GM21786 (cell line): Measurements from ENCODE around the gene PKN3.

ENCODE experiments used
- ATAC-seq: cut with Tn5 transposase; IDR thresholded peaks from one replicate; pipeline ENCODE4 v1.9.1; 2021; ENCODE audit not compliant: unreplicated experiment

The PKN3 gene

DNA sequence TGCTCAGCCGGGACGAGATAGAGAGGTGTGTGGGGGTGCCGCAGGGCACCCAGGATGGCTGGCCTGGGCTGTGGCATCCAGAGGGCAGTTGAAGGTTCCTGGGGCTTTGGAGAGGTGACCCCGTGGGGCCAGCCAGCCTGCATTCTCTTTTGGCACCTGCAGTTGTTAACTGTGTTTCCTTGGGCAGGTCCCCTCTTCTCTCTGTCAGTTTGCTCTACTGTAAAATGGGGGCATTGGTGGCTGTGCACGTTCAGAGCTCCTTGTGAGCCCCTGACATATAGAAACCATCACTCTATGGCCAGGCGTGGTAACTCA lies 13.1 kb downstream of the PKN3 start:
- no peak for ATAC-seq

DNA sequence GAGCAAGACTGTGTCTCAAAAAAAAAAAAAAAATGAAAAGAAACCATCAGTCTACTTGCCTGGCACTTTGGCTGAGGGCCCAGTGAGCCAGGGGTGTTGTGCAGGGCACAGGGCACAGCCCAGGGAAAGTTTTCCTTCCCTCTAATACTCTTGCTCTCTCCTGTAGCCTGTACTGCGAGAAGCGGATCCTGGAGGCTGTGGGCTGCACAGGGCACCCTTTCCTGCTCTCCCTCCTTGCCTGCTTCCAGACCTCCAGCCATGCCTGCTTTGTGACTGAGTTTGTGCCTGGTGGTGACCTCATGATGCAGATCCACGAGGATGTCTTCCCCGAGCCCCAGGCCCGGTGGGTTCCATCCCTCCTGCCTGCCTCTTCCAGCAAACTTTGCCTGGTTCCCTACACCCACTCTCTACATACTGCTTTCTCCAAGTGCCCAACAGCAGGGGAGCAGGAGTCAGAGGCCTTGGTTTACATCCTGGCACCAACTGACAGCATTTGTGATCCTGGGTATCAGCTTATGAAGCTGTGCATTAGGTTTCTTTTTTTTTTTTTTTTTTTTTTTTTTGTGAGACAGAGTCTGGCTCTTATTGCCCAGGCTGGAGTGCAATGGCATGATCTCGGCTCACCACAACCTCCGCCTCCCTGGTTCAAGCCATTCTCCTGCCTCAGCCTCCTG lies 14.4 kb downstream of the PKN3 start:
- ATAC-seq, result no peak

- ATAC-seq, result no peak
Measured at GRCh38 chr9:128718047-128718446, 15.7 kb downstream of the PKN3 start.

DNA sequence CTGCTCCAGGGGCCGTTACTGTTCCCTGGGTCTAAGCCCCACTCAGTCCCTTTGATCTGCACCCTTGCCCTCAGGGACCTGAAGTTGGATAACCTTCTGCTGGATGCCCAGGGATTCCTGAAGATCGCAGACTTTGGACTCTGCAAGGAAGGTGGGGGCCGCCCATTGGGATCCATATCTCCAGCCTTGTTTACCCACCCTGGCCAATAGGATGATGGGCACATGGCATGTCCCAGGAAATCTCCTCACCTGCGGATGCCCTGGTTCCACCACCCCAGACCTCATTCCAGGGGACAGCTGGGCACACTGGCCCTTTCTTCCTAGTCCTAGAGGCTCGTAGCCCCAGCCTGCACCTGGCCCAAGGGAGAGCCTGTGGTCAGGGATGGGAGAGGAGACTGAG lies 16.2 kb downstream of the PKN3 start:
- ATAC-seq, result no peak

DNA sequence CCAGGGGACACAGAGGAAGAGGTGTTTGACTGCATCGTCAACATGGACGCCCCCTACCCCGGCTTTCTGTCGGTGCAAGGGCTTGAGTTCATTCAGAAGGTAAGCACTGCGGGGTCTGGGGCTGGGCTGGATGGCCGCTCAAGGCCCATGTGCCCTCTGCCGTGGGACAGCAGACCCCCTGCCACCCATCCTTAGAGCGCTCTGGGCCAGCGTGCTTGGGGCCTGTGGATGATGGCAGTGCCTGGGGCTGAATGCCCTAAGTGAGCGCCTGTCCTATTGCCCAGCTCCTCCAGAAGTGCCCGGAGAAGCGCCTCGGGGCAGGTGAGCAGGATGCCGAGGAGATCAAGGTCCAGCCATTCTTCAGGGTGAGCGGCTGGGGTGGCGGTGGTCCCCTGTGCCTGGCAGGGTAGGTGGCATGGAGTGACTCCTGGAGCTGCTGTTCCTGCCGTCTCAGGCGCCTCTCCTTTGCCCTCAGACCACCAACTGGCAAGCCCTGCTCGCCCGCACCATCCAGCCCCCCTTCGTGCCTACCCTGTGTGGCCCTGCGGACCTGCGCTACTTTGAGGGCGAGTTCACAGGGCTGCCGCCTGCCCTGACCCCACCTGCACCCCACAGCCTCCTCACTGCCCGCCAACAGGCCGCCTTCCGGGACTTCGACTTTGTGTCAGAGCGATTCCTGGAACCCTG lies 17.8 kb downstream of the PKN3 start:
- no peak for ATAC-seq

DNA sequence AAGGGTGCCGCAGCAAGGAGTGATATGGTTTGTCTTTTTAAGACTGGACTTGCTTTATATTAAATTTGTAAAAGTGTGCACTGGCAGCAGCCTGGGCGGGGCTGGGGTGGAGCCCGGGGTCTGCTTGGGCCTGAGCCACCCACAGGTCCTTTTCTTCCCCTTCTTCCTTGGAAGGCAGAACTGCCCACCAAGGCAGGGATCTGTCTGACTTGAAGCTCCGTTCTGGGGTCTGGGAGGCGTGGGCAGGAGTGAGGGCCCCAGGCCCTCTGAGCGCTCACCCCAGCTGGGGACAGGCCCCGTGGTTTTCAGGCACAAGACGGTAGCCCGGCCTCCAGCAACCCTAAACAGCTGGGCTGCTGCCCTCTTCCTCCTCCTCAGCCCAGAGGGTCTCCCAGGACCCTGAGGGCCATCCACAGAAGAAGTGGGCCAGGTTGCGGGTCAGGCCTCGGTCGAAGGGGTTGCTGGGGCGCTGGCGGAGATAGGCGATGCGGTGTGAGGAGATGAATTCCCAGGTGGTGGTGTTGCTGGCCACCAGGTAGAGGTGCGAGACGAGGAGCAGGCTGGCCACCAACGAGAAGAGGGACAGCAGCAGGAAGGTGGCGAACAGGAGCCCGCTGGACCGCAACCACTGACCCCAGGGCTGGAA lies 18.7 kb downstream of the PKN3 start:
- no peak for ATAC-seq

DNA sequence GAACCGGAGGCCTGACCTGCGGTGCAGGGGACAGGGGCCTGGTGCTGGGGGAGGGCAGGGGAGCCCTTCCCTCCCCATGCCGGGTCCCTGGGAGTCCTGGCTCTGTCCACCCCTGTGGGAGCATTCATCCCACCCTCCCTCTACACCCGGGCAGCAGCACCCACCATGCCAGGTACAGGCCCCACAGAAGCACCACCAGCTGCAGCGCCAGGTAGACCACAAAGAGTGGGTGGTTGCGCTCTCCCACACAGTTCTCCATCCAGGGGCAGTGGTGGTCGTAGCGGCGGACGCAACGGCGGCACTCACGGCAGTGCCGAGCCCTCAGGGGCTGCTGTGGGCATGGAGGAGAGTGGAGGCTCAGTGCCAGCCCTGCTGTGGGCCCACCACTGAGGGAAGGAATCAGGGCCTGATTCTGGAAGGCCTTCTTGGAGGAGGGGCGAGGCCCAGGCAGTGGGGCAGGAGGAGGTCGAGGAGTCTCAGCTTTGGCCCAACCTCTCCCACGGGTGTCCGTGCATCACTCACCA lies 19.2 kb downstream of the PKN3 start:
- ATAC-seq, result no peak

DNA sequence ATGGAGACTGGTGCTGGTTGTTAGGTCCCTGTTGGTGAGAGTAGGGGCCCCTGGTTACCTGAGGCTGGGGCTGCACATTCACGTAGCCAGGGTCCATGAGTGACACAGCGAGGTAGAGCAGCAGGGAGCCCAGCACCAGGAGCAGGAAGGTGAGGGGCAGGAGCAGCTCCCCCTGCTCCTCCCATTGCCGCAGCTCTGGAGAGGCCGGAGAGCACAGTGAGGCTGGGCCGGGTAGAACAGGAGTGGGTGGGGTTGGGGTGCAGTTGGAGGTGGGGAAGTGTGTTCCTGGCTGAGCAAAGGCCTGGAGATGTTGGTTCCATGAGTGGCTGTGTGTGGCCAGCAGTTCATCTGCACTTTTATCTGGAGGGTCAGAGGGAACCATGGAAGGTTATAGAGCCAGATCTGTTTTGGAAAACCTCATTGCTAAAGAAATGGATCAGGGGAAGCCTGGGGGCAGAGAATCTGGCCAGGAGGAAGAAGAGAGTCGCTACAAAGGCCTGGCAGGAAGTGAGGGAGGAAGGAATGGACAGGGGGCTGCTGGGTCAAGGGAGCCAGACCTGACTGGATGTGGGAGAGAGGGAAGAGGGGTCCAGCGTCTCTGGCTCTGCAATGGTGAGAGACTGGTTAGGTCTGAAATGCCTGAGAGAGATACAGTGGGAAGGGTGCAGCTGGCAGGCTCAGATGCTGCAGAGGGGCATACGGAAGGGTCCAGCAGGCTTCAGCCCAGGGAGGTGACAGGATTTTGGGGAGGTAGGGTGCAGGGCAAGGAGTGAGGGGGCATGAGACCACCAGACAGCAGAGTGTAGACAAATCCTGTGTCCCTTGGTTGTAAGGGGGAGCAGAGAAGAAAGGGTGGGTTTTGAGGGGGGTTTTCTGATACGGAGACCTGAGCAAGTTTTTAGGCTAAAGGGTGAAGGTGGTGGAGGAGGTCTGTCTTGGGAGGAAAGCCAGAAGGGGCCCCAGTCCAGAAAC lies 20.4 kb downstream of the PKN3 start:
- no peak for ATAC-seq

GRCh38 chr9:128723352-128723865 lies 21.1 kb downstream of the PKN3 start:
- no peak for ATAC-seq

DNA sequence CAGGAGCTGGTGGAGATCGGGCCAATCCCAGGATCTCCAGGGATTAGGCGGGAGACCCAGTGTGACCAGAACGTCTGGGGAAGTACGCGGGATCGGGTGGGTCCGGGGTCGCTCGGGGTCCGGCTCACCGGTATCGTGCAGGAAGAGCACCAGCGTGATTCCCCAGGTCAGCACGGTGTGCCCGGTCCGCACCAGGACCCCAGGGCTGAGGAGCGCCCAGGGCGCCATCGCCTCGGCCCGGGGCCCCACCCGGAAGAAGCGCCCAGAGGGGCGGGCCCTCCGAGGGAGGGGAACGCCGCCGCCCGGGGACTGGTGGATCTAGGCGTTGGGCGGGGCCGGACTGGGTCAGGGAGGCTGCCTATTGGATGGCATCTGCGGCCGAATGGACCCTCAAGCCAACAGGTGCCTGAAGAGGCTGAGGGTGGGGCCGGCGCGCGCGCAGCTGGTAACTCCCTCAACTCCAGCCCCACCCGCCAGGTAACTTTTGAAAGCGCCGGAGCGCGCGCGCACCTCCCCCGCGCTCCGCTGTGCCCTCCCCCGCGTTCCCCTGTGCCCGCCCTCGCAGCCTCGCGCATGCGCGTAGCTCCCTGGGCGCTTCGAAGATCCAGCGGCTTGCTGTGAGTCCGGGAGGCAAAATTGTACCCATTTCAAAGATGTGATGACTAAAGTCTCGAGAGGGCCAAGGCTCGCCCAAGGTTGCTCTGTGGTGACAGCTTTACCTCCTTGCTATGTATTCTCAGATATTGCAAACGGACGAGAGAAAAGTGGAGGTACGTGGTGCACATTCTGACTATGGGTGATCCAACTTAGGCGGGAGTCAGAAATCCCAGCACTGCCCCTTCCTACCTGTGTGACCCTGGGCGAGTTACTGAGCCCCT lies 21.8 kb downstream of the PKN3 start, which contains the start of gene ZDHHC12:
Gene ZDHHC12, minus strand, starts transcription at position 262 of the 878 bp plus-strand sequence. Its CDS starts 34 bp downstream, at position 228.
- peak; percentile 90 for ATAC-seq

GRCh38 chr9:128724744-128725211 lies 22.5 kb downstream of the PKN3 start:
- ATAC-seq, result no peak

- no peak for ATAC-seq
Measured at GRCh38 chr9:128727640-128728248, 25.4 kb downstream of the PKN3 start.

- no peak for ATAC-seq
Measured at GRCh38 chr9:128728298-128728697, 26.0 kb downstream of the PKN3 start.

DNA sequence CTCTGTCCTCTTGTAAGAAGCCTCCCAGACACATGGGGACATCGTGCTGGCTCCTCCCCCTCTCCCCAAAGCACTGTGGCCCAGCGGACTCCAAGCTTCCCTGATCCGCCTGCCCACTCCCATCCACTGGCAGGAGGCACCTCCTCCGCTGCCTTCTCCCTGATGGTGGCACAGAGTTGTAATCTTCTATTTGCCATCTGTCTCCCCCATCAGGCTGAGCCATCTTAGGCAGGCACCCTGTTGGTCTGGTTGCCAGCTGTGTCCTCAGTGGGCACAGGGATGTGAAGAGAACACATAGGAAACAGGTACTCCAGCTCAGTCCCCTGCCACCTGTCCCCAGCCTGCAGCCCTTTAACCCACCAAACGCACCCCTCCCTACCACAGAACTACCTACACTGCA lies 27.0 kb downstream of the PKN3 start:
- no peak for ATAC-seq

- ATAC-seq, result no peak
Measured at GRCh38 chr9:128729766-128730517, 27.6 kb downstream of the PKN3 start.

- no peak for ATAC-seq
Measured at GRCh38 chr9:128731093-128731492, 28.8 kb downstream of the PKN3 start.

- no peak for ATAC-seq
Measured at GRCh38 chr9:128731691-128732090, 29.4 kb downstream of the PKN3 start.

- no peak for ATAC-seq
Measured at GRCh38 chr9:128732576-128732975, 30.3 kb downstream of the PKN3 start.
